GM23338 (cell line): ENCODE results near the gene KRT81.

ENCODE experiments used
- CREB1 ChIP-seq: fragments of 250-450 bp; sonication (Bioruptor Pico); IDR thresholded peaks from 2 replicates; pipeline ENCODE4 v1.5.0; 2020; ENCODE audit warnings: low read depth, mild to moderate bottlenecking, moderate library complexity
- CTCF ChIP-seq, 2 experiments: fragments of 200-600 bp in 1 of 2; sonication (generic) in 1 of 2; conservative IDR thresholded peaks; 2 replicates each; pipeline versions ENCODE4 v1.5.1 to v1.6.1; 2016 to 2017; ENCODE audit warnings: antibody characterized with exemption in 2 of 2, low read depth in 2 of 2, mild to moderate bottlenecking in 2 of 2, moderate library complexity in 1 of 2
- EZH2 ChIP-seq: fragments of 200-600 bp; sonication (generic); IDR thresholded peaks from one replicate; pipeline ENCODE4 v1.8.0; 2017; ENCODE audit warnings: antibody characterized with exemption, mild to moderate bottlenecking, low read depth; ENCODE audit not compliant: unreplicated experiment
- POLR2AphosphoS5 ChIP-seq: IDR thresholded peaks from 2 replicates; pipeline ENCODE4 v1.6.1; 2016; ENCODE audit warnings: antibody characterized with exemption, low read depth
- REST ChIP-seq: IDR thresholded peaks from one replicate; pipeline ENCODE4 v1.6.1; 2018; ENCODE audit warnings: antibody characterized with exemption; ENCODE audit not compliant: unreplicated experiment

DNA sequence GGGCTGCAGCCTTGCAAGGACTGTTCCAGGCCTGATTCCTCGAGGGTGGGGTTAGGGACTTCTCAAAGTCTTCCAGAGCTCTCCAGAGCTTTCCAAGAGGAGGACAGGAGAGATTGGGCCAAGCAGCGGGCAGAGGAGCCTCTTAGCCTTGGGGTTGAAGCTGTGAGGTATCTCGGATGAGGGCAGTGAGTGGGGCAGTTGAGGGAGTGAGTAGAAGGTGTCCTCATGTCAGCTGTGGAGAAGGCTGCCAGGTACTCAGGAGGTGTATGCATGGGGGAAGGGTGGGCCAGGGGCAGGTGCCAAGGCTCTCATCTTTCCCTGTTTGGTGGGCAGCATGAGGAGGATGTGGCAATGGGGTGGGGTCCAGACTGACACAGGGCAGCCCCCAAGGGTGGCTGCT lies 22.1 kb upstream of the KRT81 start:
- TF ChIP-seq CTCF (conservative IDR thresholded peaks at IDR 0.05; ENCODE audit: low read depth in 2 of 2) (no peak), EZH2 (no peak), CREB1 (no peak), POLR2AphosphoS5 (no peak), REST (no peak)
